NCI-H345 treated with DMSO at 0.1 percent for 48 hours (cell line): ENCODE data around the gene METRNL.
A peak's percentile ranks its signal among the peaks of the same experiment; 100 is the strongest.

Experiments used
- DNase-seq: peaks from one replicate; lab custom pipeline; 2025; ENCODE audit not compliant: unreplicated experiment; lab: John Stamatoyannopoulos, UW

Gene METRNL

DNA sequence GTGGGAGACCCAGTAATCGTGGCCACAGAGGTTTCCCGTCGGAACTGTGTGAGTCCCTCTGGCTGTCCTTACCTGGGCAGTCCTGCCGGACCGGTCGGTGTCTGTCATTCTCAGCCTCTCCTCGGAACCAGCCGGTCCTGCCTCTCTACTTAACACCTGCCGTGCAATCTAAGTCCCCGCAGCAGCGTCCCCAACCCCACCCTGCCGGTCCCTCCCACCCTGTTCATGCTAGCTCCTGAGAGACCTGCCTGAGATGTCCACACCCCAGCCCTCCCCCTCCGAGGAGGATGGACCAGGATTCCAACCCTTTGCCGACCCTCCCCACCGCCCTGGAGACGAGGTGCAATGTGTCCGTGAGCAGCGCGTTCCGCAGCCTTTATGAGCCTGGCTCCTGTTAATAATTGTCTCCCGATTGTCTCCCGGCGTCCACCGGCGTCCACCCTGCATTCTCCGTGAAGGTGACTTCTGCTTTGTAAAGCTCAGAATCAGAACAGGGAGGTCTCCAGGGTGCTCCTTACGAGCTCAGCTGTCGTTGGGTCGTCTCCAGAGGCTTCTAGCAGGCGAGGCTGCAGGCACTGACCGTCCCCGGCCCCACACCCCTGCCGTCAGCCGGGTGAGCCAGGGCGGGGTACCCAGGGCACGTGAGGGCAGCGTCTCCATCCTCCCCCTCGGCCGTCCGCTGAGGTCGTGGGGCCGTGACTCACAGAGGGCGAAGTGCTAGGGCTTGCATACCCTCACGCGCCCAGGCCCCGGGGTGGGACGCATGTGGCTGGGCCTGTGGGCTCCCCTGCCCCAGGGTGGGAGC lies 10.1 kb downstream of the METRNL start:
- no peak for DNase-seq

DNA sequence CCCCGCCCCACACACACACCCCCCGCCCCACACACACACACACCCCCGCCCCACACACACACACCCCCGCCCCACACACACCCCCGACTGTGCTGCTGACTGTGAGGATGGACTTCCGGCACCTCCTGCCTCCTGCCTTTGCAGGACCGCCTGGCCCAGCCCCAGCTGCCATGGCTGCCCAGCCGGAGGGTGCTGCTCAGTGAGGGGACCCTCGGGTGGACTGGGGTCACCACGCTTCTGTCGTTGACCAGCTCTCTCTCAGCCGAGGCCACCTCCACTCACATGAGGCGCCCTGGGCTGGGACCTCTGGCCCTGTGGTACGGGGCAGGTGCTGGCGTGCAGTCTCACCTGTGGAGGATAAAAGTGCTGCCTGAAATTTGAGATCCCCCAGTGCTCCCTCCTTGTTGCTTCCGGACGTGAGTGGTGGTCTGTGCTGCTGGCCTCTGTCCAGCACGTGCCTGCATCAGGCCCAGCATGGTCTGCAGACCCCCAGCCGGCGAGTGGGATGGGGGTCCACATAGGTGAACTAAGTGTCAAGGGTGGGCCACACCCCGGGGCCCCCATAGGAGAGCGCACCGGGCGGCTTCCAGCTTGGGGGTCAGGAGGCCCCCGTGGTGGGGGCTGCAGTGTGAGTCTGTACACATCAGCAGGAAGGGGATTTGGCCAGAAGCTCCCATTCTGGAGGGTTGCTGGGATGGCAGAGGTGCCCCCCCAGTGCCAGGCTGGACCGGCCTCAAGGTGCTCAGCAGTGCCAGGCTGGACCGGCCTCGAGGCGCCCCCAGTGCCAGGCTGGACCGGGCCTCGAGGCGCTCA lies 11.2 kb downstream of the METRNL start:
- no peak for DNase-seq

DNA sequence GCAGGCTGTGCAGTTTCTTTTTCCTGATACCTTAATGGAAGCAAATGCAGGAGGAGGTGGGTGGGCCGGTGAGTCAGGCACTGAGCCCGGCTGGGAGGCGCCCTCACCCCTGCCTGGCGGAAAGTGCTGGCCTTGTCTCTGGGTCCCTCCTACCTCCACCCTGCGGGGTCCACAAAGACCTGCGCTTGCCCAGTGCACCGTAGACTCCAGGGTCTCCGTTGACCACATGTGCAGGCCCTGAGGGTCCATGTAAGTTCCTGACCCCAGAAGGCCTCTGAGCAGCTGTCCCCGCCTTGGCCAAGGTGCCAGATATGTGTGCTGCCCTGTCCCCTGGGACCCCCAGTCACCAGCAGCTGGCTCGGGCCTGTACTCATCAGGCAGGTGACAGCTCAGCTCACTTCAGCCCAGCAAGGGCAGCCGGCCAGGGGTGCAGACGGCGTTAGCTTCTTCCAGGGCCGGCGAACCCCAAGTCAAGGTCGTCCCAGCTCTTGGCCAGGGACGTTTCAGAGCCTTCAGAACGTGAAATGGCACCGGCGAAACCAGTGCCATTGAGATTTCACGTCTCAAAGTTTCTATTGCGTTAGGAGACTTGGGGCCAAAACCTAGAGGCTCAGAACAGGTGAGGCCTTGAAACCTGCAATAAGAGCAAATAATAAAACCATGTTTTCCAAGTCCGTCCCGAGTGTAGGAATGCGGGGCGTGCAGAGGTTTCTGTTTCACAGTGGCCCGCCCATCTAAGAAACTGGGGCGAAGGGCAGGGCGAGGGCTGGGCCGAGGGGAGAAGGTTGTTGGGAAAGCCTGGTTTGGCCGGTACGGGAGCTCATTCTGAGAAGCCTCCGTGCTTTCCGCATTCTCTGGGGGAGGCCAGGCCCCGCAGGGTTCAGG lies 12.1 kb downstream of the METRNL start:
- no peak for DNase-seq

DNA sequence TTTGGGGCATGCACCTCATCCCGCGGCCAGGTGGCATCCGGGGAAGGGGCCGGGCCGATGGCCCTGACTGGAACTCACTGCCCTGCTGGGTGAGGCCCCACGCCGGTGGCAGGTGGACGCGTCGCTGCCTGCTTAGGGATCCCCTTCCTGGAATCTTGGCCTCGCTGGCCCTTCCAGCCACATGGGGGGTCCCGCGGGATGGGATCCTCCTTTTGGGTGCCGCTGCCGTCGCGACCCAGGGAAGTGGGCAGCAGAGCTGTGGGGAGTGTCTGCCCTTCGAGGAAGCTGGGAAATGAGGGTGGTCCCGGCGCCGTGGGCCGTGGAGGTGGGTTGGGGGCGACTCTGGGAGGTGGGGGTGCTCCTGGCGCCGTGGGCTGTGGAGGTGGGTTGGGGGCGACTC lies 12.8 kb downstream of the METRNL start:
- no peak for DNase-seq

DNA sequence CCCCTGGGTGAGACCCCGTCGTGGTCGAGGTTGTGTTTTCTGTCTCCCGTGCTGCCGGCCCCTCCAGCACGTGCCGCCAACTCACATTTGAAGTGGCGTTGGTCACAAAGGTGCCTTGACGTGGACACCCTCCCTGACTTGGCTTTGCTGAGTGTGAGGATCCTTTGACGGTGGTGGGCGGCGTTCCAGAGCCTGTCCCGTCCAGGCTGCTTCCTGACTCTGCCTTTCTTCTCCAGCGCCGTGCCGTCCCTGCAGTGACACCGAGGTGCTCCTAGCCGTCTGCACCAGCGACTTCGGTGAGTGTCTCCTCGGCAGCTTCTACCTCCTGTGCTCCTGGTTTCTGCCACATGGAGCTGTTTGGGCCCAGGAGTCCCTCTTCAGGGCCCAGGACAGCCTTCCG lies 13.5 kb downstream of the METRNL start:
- DNase-seq, result no peak

DNA sequence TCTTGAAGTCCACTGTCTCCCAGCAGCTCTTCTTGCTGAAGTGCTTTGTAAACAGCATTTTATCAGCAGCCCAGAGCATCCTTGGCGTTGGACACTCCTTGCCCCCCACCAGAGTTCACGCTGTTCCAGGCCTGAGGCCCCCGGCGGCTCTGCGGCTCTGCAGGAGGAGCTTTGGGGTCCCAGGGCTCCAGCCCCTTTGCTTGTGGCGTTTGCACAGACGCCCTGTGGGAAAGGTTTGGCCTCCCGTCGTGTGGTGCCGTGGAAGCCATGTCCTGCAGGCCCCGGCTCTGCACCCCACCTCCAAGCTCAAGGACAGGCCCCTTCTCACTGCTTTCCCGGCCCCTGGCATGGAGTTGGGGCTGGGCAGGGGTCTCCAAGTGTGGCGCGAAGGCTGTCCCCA lies 14.1 kb downstream of the METRNL start:
- no peak for DNase-seq

DNA sequence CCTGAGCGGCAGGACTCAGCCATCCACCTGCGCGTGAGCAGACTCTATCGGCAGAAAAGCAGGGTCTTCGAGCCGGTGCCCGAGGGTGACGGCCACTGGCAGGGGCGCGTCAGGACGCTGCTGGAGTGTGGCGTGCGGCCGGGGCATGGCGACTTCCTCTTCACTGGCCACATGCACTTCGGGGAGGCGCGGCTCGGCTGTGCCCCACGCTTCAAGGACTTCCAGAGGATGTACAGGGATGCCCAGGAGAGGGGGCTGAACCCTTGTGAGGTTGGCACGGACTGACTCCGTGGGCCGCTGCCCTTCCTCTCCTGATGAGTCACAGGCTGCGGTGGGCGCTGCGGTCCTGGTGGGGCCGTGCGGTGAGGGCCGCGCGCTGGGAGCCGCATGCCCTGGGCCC lies 14.9 kb downstream of the METRNL start:
- DNase-seq, result no peak

DNA sequence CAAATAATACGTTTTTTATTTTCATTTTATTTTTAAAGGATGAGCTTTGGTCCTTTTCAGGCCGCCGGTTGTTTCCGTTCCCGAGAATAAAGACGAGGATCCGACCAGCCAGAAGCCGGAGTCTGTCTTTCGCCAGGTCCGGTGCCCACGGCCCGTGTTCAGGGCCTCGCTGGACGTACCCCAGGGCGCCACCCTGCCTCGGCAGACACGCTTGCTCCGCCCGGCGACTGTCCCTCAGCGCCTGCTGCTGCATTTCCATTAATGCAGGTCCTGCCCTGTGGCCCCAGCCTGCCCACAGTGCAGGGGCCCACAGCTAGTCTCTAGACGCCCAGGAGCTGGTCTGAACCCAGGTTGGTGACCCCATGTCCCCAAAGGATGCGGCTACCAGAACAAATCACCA lies 15.6 kb downstream of the METRNL start:
- DNase-seq, result no peak

DNA sequence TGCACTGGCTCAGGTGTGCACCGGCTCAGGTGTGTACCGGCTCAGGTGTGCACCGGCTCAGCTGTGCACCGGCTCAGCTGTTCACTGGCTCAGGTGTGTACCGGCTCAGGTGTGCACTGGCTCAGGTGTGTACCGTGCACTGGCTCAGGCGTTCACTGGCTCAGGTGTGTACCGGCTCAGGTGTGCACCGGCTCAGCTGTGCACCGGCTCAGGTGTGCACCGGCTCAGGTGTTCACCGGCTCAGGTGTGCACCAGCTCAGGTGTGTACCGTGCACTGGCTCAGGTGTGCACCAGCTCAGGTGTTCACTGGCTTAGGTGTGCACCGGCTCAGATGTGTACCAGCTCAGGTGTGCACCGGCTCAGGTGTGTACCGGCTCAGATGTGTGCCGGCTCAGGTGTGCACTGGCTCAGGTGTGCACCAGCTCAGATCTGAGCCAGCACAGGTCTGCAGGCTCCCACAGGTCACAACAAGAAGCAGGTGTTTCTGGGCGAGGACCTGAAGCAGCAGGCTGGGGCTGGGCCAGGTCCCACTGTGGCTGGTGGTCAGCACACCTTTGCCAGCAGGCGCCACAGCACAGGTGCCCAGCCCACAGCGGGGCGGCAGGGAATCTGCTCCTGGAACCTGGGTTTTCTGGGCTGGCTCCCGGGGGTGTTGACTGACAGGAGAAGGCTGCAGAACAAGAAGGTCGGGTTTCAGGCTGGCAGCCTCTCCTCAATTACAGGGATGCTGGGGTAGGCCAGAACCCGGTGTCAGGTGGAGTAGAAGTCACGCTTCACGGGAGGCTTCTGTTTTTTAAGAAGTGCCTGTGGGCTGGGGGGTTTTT lies 17.2 kb downstream of the METRNL start:
- DNase-seq, result peak; percentile 27

DNA sequence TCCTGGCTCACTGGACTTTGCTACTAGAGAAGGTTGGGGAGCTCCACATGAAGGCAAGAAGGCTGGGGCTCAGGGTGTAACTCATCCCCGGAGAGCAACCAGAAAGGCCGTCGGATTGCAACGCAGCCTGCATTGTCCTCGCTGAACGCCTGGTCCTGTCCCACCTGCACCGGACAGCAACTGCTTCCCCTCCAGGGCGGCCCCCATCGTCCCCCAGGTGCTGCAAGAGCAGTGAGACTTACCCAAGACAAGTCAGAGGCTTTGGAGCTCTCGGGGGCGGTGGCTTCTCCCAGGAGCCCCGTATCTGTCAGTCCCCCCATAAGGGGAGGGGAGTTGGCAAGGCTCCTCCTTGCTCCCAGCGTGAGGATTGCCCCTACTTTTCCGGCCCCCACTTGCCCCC lies 18.4 kb downstream of the METRNL start:
- DNase-seq, result no peak

DNA sequence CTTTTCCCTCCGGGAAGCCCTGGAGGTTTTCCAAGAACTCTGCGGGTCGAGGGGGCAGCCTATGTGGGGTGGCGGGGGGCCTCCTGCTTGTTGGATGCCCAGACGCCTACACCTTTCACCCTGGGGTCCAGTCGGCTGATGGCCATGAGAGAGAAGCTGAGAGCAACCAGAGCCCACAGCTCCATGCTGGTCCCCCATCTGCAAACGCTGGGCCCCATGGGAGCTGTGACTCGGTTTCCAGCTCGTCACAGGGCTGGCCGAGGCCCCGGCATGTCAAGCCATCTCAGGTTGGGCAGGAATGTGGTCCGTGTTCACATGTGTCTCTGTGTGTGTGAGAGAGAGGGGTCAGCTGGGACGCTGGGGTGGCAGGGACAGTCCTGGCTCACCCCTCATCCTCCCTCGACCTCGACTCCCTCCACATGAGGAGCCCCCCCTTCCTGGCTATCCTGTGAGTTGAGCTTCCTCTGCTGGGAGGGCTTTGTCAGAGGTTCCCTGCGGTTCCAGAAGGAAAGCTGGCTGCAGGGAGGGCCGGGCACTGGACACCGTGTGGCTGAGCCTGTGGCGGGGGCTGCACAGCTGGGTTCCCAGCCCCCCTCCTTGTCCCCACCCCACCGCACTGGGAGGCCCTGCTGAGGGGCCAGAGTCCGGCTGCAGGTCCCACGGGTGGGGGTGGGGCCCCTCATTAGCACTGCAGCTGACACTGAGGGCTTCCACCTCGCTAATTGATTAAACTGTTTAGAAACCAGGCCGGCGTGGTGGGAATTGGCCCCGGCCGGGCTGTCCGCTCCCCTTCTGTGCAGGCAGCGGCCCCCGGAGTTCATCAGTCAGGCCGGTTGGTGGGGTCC lies 19.1 kb downstream of the METRNL start:
- no peak for DNase-seq

DNA sequence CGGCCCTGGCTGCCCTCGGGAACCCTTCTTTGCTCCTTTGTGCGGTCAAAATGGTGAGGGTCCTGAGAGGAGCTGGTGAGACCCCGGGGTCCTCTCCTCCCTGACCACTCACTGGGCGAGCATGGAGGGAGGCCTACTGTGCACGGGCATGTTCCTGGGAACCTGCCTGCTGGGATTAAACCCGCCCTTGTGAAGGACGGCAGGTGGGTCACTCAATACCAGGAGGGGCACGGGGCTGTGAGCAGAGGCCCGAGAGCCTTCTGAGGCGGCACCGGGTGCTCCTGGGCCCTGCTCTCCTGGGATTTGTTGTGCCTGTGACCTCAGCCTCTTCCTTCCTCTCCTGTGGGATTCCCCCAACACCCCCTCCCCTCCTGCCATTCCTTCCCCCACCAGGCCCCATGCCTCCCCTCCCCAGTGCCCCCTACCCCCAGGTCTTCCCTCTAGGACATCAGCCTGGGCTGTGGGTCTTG lies 19.7 kb downstream of the METRNL start:
- no peak for DNase-seq

DNA sequence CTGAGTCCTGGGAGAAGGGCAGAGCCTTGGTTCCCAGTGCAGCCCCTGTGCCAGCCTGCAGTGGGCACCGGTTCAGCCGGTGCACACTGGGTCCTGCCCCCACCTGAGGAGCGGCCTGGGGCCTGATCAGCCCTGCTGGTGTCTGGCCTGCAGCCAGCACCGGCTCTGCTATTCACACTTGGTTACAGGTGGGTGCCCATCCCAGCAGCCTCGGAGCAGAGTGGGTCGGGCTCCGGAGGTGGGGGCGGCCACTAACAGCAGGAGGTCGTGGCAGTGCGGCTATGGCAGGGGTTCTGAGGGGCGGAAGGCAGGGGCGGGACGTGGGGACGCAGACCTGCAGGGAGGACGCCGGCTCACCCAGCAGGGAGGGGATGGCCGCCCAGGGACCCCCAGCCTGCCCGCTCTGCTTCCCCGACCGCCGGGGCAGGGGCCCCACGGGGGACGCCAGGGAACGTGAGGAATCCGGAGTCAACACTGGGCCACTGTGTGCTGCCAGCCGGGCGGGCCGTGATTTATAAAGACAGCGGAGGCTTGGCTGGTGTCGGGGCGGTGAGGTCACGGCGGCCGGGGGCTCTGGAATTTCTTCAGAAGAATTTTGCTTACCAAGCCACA lies 20.3 kb downstream of the METRNL start:
- peak; percentile 79 for DNase-seq

DNA sequence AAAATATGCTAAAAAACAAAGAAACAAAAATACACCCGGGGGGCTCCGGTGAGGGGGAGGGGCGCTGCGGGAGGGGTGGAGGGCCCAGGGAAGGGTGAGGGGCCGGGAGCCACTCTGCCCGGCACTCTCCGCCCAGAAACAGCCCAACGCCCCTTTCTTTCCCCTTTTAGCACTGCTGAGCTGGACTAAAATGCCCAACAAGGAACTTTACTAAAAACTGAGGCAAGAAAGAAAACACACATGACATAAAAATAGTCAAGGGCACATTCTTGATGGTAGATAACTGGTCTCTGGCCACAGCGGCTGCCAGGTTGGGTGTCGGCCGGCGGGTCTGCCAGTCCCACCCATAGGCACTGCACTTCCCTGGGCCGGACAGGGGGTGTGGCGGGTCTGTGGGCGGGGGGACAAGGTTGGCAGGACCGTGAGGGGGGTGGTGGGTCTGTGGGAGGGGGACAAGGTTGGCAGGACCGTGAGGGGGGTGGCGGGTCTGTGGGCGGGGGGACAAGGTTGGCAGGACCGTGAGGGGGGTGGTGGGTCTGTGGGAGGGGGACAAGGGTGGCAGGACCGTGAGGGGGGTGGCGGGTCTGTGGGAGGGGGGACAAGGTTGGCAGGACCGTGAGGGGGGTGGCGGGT lies 20.9 kb downstream of the METRNL start:
- no peak for DNase-seq

DNA sequence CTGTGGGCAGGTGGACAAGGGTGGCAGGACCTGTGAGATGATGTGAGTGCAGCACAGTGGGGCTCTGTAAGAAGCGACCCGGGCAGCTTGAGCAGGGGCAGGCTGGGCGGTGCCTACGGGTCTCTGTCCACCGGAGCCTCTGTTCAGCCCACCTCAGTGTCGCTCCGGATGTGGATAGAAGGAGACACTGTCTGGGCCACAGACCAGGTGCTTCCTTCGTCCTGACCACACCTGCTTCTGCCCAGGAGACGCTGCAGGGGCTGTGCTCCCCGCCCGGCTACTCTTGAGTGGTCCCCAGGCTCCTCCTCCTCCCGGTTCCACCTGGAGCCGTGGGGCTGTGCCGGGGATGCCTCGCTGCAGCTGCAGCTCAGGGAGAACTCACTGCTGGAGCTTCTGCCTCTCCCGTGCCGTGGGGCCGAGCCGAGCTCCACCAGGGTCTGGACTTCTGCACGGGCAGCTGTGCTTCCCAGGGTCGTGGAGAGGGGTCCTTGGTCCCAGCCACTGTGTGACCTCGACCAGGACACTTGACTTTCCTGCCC lies 21.5 kb downstream of the METRNL start:
- DNase-seq, result peak; percentile 49

DNA sequence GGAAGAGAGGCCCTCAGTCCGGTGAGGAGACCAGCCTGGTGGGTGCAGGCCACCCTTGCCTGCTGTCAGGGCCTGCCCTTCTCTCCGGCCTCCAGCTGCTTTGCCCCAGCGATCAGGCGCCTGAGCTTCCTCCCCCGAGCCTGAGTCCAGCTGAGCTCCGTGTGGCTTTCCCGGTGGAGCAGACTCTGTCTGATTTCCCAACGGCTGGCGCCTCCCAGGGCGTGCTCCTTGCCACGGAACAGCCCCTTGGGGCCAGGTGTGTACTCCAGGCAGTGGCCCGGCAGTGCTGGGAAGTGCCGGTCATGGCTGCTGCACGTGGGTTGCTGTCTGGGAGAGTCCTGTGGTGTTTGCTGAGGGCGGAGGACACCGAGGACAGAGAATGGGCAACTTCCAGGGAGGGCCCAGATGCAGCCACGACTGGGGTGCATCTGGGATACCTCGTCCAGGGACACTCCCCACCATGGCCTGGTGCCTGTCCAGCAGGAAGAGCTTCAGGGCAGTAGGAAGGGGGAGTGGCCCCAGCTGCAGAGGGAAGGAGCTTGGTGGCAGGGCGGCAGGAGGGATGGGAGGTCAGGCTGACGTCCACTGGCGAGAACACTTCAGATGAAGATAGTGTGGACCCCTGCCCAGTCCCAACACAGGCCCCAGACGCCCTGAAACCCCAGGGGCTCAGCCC lies 22.5 kb downstream of the METRNL start:
- no peak for DNase-seq

DNA sequence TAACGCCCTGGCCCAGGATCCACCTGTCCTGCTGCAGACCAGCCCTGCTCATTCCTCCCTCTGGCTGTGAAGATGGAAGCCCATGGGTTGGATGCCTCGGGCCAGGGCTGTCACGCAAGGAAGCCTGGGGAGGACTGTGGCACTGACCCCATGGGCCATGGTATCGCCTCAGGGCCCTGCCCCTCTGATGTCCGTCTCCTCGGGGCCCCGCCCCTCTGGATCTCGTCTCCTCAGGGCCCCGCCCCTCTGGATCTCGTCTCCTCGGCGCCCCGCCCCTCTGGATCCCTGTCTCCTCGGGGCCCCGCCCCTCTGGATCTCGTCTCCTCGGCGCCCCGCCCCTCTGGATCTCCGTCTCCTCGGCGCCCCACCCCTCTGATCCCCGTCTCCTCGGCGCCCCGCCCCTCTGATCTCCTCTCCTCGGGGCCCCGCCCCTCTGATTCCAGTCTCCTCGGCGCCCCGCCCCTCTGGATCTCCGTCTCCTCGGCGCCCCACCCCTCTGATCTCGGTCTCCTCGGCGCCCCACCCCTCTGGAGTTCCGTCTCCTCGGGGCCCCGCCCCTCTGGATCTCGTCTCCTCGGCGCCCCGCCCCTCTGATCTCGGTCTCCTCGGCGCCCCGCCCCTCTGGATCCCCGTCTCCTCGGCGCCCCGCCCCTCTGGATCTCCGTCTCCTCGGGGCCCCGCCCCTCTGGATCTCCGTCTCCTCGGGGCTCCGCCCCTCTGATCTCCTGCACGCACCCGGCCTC lies 24.0 kb downstream of the METRNL start:
- DNase-seq, result peak; percentile 73
